NCI-H1105 (cell line): Measurements from ENCODE around the gene RASAL2.
"Not testable (repeated sequence)": the region's sequence is repeated elsewhere in the genome, so short reads cannot be mapped to it uniquely, and the experiment has no call there.

Experiments used
- DNase-seq: peaks from one replicate; lab custom pipeline; 2025; lab: John Stamatoyannopoulos, UW

The RASAL2 gene

DNA sequence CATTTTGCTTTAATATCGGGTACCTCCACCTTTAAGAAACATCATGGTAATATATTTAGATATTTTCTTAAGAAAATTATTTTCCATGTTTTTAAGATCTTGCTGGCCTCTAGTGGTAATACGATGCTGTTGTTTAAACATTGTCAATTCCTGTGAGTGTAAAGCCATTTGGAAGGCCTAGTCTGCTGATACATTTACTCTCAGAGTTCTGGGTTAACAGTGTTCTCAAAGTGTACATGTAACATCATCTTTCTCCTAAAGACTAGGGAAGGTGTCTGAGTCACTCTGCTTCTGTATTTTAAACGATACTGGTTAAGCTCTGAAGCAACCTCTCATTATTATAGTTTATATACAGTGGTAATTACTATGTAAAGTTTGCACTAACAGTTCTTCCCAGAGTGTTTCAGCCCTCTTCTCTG is 189.1 kb downstream of the RASAL2 start:
- no peak for DNase-seq

DNA sequence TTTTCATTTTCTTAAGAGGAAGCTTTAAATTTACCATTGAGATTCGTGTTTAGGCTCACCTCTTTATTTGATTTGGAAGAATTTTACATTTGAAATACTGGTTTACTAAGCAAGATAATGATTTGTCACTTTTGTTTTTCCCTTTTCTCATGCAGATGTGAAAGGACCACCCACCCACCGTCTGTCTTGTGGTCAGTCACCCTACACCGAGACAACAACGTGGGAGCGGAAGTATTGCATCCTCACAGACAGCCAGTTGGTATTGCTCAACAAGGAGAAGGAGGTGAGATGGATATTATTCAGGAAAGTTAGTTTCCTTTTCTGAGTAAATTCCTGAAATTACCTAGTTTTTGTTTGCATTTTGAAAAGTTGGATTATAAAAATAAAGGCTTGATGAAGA is 189.5 kb downstream of the RASAL2 start:
- no peak for DNase-seq

DNA sequence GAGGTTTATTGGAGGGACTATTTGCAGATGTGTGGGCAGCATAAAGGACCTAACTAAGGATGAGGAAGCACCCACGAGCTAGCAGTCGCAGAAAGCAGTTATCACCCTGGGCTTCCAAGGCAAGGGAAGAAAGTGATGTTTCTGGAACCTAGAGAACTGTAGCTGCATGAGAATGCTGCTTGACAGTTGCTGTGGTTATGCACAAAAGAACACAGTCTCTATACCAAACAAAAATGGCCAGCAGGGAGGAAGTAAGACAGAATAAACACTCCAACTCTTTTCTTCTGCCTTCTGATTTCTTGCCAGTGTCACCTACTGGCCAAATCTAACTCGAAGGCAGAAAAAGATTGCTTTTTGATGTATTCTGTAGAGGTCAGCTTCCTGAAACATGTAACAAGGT is 190.2 kb downstream of the RASAL2 start:
- DNase-seq = no peak

DNA sequence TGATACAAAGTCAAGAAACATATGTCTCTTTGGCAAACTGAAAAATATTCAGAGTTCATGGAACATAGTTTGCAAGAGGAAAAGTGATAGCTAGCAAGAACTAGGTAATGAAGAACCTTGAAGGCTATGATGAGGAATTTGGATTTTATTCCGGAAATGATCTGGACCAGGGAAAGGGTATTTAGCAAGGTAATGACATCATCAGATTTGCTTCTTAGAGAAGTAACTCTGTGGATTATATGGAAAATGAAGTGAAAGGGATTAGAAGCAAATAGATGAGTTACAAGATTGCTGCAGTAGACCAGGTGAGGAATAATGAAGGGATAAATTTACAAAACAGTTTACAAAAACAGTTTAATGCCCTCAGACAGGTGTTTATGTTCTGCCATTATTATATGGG is 197.3 kb downstream of the RASAL2 start:
- no peak for DNase-seq

DNA sequence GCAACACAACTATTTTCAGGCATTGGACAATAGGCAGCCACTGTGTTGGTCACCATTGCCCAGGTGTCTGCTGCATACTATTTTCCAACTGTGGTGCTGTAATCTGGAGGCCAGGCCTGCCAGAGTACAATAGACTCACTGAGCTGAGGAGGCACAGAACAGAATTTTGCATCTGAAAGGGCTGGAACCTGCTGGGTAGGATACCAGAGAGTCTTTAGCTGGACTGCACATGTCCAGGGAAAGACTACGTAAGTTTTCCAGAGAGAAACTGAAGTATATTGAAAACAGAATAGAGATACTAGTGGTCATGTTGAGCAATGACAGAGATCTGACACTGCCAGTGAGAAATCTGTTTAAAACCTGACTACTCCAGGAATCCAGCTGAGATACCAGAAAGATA is 200.8 kb downstream of the RASAL2 start:
- DNase-seq = no peak

DNA sequence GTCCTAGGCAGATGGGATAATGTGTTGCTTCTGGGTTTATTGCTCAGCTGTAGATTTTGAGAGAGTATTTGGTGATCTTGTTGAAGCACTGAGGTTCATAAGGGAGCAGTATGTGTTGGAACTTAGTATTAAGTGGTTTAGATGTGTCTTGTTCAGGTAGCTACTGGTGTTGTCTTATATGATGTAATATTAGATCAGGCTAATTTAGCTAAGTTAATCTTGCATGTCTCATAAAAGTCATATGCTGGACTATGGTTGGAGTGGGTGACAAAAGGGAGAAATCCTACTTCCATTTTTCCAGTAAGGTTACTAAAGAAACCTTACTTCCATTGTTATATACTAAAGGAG is 206.4 kb downstream of the RASAL2 start:
- DNase-seq = no peak

DNA sequence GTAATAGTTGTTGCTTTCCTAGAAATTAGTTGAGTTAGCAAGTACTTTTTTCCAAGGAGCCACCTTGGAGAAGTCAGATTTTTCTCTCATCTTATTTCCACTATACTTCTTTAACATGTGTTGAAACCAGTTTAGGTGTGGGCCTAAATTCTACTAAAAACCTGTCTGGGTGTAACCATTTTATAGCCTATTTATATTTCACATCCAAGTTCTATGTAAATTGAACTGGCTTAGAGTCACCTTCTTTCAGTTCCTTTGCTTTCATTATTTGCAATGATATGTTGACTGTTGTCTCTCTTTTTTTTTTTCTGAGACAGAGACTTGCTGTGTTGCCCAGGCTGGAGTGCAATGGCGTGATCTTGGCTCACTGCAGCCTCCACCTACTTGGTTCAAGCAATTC is 207.2 kb downstream of the RASAL2 start:
- no peak for DNase-seq

DNA sequence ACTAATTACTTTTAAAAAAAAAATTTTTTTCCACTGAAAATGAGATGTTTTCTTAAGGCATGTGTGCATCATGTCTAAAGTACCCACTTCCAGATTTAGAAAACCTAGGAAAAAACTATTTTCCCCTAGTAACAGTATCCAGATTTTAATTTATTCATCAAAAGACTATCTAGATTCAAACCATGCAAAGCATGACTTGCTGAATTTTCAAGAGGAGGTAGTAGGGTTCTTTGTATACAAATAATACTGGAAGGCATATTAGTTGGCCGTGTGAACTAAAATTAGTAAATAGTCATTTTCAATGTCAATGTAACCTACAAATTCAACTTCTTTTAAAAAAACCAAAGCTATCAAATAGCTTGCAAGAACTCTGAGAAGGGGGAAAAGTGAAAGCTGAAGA is 213.4 kb downstream of the RASAL2 start:
- DNase-seq = no peak

DNA sequence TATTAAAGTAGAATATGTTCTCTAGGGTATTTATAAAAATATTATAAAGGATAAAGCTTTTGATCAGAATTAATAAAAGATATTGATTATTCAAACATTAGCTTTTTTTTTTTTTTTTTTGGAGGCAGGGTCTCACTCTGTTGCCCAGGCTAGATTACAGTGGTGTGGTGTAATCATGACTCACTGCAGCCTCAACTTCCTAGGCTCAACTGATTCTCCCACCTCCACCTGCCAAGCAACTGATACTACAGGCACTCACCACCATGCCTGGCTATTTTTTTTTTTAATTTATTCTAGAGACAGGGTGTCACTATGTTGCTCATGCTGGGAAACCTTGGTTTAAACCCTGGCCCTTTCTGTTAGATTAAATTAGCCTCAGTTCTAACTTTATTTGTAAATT is 214.5 kb downstream of the RASAL2 start:
- DNase-seq = no peak

DNA sequence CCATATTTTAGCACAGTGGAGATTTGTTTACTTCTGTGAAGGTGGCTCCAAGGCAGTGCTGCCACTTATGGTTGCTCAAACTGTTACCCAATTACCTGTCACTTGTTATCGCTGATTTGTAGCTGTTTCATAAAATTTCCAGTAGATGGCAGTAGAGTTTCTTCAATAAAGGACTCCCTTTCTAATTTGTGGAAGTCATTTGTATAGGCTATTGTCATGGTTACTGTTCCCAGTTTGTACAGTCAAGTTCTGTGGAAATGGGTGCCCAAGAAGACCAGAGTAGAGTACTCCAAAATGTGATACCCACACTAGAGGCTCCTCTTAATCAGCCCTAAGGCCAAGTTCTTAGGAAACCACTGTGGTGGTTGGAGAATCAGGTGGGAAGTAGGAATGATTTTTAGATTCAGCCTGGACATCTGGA is 216.8 kb downstream of the RASAL2 start:
- DNase-seq = peak; percentile 35

DNA sequence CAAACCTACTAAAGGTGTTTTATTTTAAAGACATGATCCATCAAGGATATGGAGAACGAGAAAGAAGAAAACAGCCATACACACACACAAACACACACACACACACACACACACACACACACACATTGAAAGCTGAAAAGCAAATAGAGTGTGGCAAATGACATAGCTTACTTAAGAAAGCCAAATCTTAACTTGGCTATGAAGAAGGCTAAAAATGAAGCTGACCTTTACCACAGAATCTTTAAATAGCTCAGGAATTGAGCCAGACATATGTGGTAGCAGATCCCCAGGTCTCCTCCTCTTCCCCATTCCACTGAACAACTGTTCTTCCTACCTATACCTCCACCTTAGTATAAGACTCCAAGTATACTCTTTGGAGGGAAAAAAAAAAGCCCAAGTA is 217.3 kb downstream of the RASAL2 start:
- DNase-seq = no peak

DNA sequence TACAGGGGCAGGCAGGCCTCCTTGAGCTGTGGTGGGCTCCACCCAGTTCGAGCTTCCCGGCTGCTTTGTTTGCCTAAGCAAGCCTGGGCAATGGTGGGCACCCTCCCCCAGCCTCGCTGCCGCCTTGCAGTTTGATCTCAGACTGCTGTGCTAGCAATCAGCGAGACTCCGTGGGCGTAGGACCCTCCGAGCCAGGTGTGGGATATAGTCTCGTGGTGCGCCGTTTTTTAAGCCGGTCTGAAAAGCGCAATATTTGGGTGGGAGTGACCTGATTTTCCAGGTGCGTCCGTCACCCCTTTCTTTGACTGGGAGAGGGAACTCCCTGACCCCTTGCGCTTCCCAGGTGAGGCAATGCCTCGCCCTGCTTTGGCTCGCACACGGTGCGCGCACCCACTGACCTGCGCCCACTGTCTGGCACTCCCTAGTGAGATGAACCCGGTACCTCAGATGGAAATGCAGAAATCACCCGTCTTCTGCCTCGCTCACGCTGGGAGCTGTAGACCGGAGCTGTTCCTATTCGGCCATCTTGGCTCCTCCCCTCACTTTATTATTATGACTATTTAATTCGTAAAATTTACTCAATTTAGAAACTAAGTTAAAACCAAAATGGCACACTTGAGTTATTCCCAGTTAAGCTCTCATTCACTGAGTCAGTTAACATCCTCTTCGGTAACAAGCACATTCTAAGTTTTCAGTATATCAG is 226.5 kb downstream of the RASAL2 start:
- DNase-seq = not testable (repeated sequence)

DNA sequence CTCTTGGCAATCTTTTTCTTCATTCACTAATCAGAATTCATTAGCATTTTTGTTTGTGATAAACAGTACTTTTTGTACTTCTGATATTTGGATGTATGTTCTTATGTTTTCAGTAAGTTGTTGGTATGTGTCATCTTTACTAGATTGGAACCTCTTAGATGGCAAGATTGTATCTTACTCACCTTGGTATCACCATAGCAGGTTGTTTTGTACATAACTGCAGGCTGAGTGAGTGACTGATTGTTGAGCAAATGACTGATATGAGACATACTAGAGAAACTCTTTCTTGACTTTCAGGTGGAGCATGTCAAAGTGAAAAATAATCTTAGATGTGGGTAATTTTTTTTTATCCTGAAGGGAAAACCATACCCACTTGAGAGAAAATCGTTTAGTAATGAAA is 229.2 kb downstream of the RASAL2 start:
- DNase-seq = no peak

DNA sequence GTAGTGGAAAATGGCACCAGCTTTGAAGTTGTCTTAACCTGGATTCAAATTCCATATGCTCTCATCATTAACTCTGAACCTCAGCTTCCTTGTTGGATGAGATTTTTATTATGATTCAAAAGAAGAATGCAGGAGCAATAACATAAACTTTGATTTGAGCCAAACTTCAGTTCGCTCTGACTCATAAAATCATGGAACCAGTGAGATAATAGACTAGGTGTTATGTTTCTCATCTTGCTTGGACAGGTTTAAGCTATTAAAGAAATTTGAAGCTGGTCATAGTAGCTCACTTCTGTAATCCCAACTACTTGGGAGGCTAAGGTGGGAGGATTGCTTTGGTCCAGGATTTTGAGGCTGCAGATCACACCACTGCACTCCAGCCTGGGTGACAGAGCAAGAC is 230.1 kb downstream of the RASAL2 start:
- no peak for DNase-seq

DNA sequence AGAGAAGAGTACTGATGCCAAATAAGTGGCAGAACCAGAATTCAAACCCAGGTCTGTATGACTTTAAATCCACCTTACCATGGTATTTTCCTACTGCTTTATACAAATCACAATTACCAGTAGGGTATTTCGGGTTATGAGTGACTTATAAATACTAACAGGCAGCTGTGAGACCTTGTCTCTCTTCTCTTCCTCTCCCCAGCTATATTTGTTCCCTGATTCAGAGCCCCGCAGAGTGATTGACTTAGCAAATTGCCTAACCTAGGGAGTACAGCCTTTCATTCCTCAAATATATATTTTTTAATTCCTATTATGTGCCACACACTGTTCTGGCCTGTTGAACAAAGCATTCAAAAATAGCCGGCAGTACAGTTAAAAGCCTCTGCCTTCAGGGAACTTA is 234.8 kb downstream of the RASAL2 start:
- no peak for DNase-seq

DNA sequence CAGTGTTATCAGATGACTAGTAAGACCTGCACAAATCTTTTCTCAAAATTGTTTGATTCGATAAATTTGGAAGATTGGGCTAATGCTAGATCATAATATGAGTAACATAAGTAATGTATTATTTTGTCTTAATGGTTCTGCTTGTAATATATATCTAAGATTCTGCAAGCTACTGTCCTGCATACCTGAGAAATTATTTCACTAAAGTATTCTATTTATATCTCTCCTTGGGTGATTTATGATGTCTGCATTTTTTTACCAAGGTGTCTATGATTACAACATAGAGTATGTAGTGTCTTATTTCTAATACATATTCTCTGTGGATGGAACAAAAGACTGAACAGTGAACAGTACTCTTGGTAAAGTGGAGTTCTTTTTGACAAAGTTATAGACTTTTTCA is 236.2 kb downstream of the RASAL2 start:
- DNase-seq = no peak

DNA sequence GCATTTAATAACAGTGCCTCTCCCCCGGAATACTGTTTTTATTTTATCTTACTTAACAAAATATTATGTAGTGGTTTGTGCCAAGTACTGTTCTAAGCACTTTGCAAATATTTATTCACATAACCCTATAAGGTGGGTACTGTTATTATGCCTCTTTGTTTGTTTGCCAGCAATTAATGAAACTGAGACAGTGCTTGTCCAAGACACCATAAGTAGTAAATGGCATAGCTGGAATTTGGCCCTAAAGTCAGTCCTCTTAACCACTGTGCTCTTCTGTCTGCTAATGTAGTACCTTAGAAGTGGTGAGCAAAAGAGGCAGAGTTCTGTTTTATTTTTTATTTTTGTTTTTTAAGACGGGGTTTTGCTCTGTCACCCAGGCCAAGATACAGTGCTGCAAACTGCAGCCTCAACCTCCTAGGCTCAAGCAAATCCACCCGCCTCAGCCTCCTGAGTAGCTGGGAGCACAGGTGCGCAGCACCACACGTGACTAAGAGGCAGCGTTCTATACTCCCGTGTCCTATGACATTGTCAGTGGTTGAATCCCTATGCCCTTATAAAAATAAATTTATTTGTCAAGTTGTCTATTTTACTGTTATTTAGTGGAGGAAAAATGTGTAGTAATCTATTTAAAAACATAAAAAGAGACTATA is 237.1 kb downstream of the RASAL2 start:
- DNase-seq = no peak

DNA sequence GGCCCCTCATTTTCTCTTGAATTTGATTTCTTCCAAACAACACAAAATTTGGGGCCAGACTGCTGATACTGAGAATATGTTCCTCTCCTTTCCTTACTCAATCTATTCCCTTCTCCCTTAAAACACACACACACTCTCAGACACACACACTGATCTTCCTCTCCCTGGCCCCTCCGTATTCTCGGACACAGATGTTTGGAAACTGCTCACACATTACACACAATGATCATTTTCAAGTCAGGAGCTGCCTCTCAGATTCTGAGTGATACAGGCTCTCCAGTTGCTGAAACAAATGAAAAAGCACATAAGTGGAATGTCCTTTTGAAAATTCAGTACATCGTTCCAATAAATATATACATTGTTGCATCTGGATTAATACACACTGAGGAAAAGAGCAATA is 241.5 kb downstream of the RASAL2 start:
- no peak for DNase-seq

DNA sequence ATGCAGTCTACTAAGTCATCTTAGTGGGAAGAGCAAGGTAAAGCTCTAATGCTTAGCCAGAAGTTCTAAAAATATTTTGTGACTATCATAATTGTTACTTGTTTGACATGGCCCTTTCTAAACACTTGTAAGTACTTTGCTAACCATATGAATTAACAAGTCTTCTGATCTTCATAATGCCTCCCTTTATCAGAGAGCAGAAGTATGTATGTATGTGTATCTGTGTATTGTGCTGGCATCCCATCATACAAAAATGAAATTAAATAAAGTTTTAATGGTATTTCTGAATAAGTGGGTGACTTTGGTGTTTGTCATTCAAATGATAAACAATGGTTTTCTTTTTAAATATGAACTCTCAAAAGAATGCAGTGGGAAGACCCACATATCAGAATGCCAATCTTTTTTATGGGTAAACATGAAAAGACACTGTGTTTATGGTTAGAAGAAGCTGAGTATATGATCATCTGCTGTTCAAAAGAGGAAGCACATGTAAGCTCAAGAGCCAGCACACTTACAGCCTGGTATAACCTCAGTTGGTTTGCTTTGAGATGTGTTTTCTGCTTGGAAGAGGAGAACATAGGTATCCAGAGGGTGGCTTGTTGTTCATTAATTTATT is 243.3 kb downstream of the RASAL2 start:
- DNase-seq = no peak

DNA sequence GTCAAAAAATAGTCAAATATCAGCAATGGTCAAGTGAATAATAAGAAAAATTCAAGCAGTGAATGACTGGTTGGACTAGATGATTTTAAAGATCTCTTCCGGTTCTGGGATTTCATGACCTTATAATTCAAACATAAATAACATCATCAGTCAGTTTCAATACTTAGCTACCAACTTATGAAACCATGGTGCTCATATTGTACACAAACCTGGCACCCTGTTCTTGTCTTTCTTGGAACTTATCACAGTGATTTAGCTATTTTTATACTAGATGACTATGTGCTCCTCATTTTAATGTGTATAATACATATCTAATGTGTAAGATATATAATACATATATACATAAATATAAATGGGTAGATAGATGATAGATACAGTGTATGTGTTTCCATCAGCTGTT is 245.9 kb downstream of the RASAL2 start:
- DNase-seq = no peak

DNA sequence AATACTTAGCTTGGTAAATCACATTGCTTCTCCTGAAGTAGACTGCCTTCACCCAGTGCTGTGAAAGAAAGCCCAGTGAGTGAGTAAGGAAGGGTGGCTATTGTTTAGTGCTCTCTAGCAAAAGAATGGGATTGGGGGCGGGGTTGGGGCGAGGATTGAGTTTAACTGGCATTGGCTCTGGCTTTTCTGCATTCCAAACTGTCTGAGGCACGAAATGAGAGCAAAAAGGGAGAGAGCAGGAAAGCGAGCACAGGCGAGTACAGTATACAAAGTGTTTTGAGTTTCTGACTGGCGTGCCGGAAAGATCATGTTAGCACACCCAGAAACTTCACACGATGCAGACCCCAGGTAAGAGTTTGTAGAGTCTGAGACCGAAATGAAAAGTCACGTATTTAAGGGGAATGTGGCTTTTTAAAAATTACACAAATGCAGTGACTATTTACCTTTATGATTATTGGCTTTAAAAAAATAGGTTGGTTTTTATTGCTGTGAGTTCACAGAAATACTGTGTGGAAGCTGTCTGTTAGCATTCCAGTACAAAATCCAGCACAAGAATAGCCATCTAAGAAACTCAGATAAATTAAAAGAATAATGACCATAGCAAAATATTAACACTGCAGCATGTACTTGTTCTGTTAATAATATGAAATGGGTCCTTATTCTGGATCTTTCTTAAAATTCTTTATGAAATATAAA is 247.5 kb downstream of the RASAL2 start:
- no peak for DNase-seq

DNA sequence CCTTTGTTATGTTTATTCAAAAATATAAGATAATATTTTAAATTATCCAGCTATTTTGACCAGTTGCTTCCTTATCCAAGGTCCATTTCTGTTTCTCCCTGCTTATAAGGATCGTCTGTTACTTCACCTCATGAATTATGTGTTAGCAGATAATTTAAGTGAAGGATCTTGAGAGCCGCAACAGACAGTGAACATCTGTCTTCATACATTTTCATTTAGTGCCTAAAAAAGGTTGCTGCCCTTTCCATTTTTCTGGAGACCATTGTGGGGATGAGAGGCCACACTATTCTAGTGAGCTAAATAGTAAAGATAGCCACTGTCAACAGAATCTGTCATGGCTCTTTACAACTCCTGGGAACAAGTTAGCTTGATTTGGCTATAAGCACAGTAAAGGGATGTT is 248.8 kb downstream of the RASAL2 start:
- DNase-seq = no peak

DNA sequence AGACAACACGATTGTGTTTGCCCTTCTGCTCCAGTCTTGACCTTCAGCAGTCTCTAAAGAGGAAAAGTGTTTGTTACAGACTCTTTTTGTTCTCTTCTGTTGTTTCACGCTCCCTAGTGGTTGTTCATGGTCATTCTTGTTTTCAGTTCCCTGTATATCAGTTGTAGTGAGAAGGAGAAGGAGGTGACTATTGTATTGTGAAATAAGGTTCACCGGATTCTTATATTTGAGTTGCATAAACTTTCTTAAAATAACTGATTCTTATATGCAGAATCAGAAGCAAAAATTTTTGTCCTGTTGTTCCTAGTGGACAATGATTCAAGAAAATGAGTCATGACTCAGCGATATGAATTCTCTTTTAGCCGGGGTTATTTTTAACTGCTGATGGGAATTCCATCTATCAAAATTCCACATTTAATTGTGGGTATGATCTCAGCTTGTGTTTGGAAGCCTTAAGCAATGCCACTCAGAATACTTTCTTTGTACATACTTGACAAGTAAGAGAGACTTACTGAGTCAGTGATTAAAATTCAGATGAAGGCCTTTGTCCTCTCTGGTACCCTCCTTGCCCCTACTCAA is 250.7 kb downstream of the RASAL2 start:
- DNase-seq = no peak
